Astrocyte (in vitro differentiated cells and primary cell): ENCODE data around the gene RAB26. TPM values are rescaled to one million over a fixed set of nuclear protein-coding genes. Genes with fewer than 3 reads are reported as not detected.

Experiments
- DNase-seq: peaks from one replicate; pipeline ENCODE4 v3.0.0-alpha.2; 2010; ENCODE audit warnings: low read depth
- FAIRE-seq: peaks from 2 replicates; lab custom pipeline; 2011; peaks lifted over from hg19 to GRCh38; lab: Jason Lieb, UNC
- H2AFZ ChIP-seq: 2 replicates; pipeline ENCODE4 v1.6.0; 2012; ENCODE audit warnings: low read depth, low read length, inconsistent platforms
- H3K27ac ChIP-seq: 2 replicates; pipeline ENCODE4 v1.5.1; 2011; ENCODE audit warnings: low read depth, low read length, inconsistent platforms
- H3K27me3 ChIP-seq: 2 replicates; pipeline ENCODE4 v1.6.0; 2011; ENCODE audit warnings: low read length, inconsistent platforms; ENCODE audit not compliant: insufficient read depth
- H3K36me3 ChIP-seq: 2 replicates; pipeline ENCODE4 v1.5.1; 2011; ENCODE audit warnings: low read length, inconsistent platforms; ENCODE audit not compliant: insufficient read depth
- H3K4me1 ChIP-seq: 2 replicates; pipeline ENCODE4 v1.5.1; 2011; ENCODE audit warnings: low read length, inconsistent platforms; ENCODE audit not compliant: insufficient read depth
- H3K4me2 ChIP-seq: 2 replicates; pipeline ENCODE4 v1.6.0; 2012; ENCODE audit warnings: low read length, inconsistent platforms
- H3K4me3 ChIP-seq: 2 replicates; pipeline ENCODE4 v1.5.1; 2011; ENCODE audit warnings: low read depth, mild to moderate bottlenecking, low read length, inconsistent platforms; ENCODE audit not compliant: insufficient read depth
- H3K79me2 ChIP-seq: 2 replicates; pipeline ENCODE4 v1.6.0; 2012; ENCODE audit warnings: mild to moderate bottlenecking, low read length, inconsistent platforms; ENCODE audit not compliant: insufficient read depth
- H3K9ac ChIP-seq: 2 replicates; pipeline ENCODE4 v1.6.0; 2012; ENCODE audit warnings: mild to moderate bottlenecking, low read length, inconsistent platforms
- H3K9me3 ChIP-seq: 2 replicates; pipeline ENCODE4 v1.5.1; 2012; ENCODE audit warnings: low read depth, mild to moderate bottlenecking, low read length, inconsistent platforms; ENCODE audit not compliant: insufficient read depth
- H4K20me1 ChIP-seq: 2 replicates; pipeline ENCODE4 v1.6.0; 2012; ENCODE audit warnings: low read length, inconsistent platforms; ENCODE audit not compliant: insufficient read depth
- H3K27ac Mint-ChIP-seq: one replicate; pipeline ENCODE4 v1.8.0; 2021; ENCODE audit warnings: mild to moderate bottlenecking, mixed read lengths; ENCODE audit not compliant: unreplicated experiment
- H3K27me3 Mint-ChIP-seq: one replicate; pipeline ENCODE4 v1.8.0; 2021; ENCODE audit warnings: low read depth, mixed read lengths; ENCODE audit not compliant: unreplicated experiment
- H3K36me3 Mint-ChIP-seq: one replicate; pipeline ENCODE4 v1.8.0; 2021; ENCODE audit warnings: low read depth, mixed read lengths; ENCODE audit not compliant: unreplicated experiment
- H3K4me1 Mint-ChIP-seq: one replicate; pipeline ENCODE4 v1.8.0; 2021; ENCODE audit warnings: low read depth, mixed read lengths; ENCODE audit not compliant: unreplicated experiment
- H3K4me3 Mint-ChIP-seq: one replicate; pipeline ENCODE4 v1.8.0; 2021; ENCODE audit warnings: mild to moderate bottlenecking, moderate library complexity, mixed read lengths; ENCODE audit not compliant: unreplicated experiment
- H3K9me3 Mint-ChIP-seq: one replicate; pipeline ENCODE4 v1.8.0; 2021; ENCODE audit warnings: mild to moderate bottlenecking, mixed read lengths; ENCODE audit not compliant: unreplicated experiment
- EZH2 ChIP-seq: IDR thresholded peaks from 2 replicates; pipeline ENCODE4 v1.6.1; 2012; ENCODE audit warnings: mild to moderate bottlenecking, low read length, inconsistent platforms; ENCODE audit not compliant: insufficient read depth
- total RNA-seq: library from RNA; stranded (reverse); gene quantifications from 2 replicates; pipeline ENCODE4 v1.2.1, GENCODE V29; 2021
- TF ChIP-seq, protein P1 (sequence below): IDR thresholded peaks from 2 replicates; pipeline ENCODE4 v1.5.1; 2011; ENCODE audit warnings: low read depth, mild to moderate bottlenecking, inconsistent platforms, low read length, moderate library complexity; ENCODE audit not compliant: insufficient read depth

RAB26 gene
- total RNA-seq, 1 donor from 2014 or later: 1.4 TPM

GRCh38 chr16:2159175-2159838 is 10.9 kb downstream of the RAB26 start:
- Histone ChIP-seq H3K9ac (peak overlapping the region; percentile 69), H4K20me1 (peaks cover 87% of the 10 kb centered on the region), H3K27me3 (no peaks in the 10 kb centered on the region), H3K9me3 (no peaks in the 10 kb centered on the region), H3K4me3 (no peak overlapping the region), H3K36me3 (no peaks in the 10 kb centered on the region), H3K4me1 (peaks cover 50% of the 10 kb centered on the region), H3K27ac (peak overlapping the region; percentile 62), H3K79me2 (peaks cover 92% of the 10 kb centered on the region), H3K4me2 (peak overlapping the region; percentile 92), H2AFZ (no peak overlapping the region)
- H3K27me3 Mint-ChIP-seq: no peaks in the 10 kb centered on the region
- DNase-seq: peak; percentile 72
- peaks cover 3% of the 10 kb centered on the region for H3K36me3 Mint-ChIP-seq
- no peak for TF ChIP-seq EZH2
- TF ChIP-seq, protein P1, sequence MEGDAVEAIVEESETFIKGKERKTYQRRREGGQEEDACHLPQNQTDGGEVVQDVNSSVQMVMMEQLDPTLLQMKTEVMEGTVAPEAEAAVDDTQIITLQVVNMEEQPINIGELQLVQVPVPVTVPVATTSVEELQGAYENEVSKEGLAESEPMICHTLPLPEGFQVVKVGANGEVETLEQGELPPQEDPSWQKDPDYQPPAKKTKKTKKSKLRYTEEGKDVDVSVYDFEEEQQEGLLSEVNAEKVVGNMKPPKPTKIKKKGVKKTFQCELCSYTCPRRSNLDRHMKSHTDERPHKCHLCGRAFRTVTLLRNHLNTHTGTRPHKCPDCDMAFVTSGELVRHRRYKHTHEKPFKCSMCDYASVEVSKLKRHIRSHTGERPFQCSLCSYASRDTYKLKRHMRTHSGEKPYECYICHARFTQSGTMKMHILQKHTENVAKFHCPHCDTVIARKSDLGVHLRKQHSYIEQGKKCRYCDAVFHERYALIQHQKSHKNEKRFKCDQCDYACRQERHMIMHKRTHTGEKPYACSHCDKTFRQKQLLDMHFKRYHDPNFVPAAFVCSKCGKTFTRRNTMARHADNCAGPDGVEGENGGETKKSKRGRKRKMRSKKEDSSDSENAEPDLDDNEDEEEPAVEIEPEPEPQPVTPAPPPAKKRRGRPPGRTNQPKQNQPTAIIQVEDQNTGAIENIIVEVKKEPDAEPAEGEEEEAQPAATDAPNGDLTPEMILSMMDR: no peak
- no peak for FAIRE-seq
- no peak overlapping the region for H3K4me3 Mint-ChIP-seq
- no peak overlapping the region for H3K27ac Mint-ChIP-seq
- peaks cover 19% of the 10 kb centered on the region for H3K4me1 Mint-ChIP-seq
- H3K9me3 Mint-ChIP-seq: no peaks in the 10 kb centered on the region

- no peaks in the 10 kb centered on the region for H3K36me3 Mint-ChIP-seq
- Histone ChIP-seq H3K9ac (peak overlapping the region; percentile 52), H3K27me3 (no peaks in the 10 kb centered on the region), H4K20me1 (peaks cover 85% of the 10 kb centered on the region), H3K4me3 (no peak overlapping the region), H2AFZ (no peak overlapping the region), H3K36me3 (peaks cover 2% of the 10 kb centered on the region), H3K4me2 (peak overlapping the region; percentile 57), H3K4me1 (peaks cover 50% of the 10 kb centered on the region), H3K27ac (peak overlapping the region; percentile 42), H3K79me2 (peaks cover 94% of the 10 kb centered on the region), H3K9me3 (no peaks in the 10 kb centered on the region)
- DNase-seq (peak; percentile 52), FAIRE-seq (no peak)
- H3K27ac Mint-ChIP-seq: no peak overlapping the region
- H3K4me1 Mint-ChIP-seq: peaks cover 19% of the 10 kb centered on the region
- no peak overlapping the region for H3K4me3 Mint-ChIP-seq
- no peaks in the 10 kb centered on the region for H3K27me3 Mint-ChIP-seq
- TF ChIP-seq, protein P1: no peak
- no peak for TF ChIP-seq EZH2
- no peaks in the 10 kb centered on the region for H3K9me3 Mint-ChIP-seq
Measured at GRCh38 chr16:2160915-2161551, 12.6 kb downstream of the RAB26 start.

DNA sequence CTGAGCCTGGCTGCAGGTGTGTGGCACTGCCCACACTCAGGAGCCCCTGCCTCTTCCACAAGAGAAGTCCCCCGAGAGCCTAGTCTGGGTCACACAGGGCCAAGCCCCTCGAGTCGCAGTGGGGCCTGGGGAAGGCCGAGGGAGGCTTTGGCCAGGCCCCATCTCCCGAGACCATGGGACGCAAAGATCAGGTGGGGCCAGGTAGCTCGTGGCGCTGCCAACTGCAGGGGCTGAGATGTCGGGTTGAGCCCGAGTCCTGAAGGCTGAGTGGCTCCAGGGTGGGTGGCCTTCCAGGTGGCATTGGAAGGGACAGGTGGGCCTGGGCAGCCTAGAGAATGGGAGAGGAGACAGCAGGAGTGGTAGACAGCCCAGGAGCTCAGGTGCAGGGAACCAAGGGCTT is 13.5 kb downstream of the RAB26 start:
- H3K9me3 ChIP-seq: no peaks in the 10 kb centered on the region
- H3K9ac ChIP-seq: no peak overlapping the region
- no peak overlapping the region for H3K4me2 ChIP-seq
- H3K4me3 ChIP-seq: no peak overlapping the region
- peaks cover 44% of the 10 kb centered on the region for H3K4me1 ChIP-seq
- Mint-ChIP-seq H3K36me3 (no peaks in the 10 kb centered on the region), H3K4me1 (peaks cover 16% of the 10 kb centered on the region), H3K27ac (no peak overlapping the region), H3K4me3 (no peak overlapping the region), H3K9me3 (no peaks in the 10 kb centered on the region), H3K27me3 (no peaks in the 10 kb centered on the region)
- FAIRE-seq (no peak), DNase-seq (no peak)
- TF ChIP-seq EZH2: no peak
- TF ChIP-seq, protein P1: no peak
- peaks cover 5% of the 10 kb centered on the region for H3K36me3 ChIP-seq
- H3K27me3 ChIP-seq: no peaks in the 10 kb centered on the region
- no peak overlapping the region for H3K27ac ChIP-seq
- H3K79me2 ChIP-seq: peaks cover 92% of the 10 kb centered on the region
- H2AFZ ChIP-seq: no peak overlapping the region
- H4K20me1 ChIP-seq: peaks cover 85% of the 10 kb centered on the region
